Osteocyte (in vitro differentiated cells): ENCODE data around the gene CTIF. TPM values are rescaled to one million over a fixed set of nuclear protein-coding genes. Genes with fewer than 3 reads are reported as not detected.

Experiments used
- DNase-seq: peaks from one replicate; pipeline ENCODE4 v3.0.0; 2021; ENCODE audit warnings: mixed read lengths; ENCODE audit not compliant: unreplicated experiment; ENCODE audit errors: extremely low spot score
- H3K27ac Mint-ChIP-seq: one replicate; pipeline ENCODE4 v1.8.0; 2021; ENCODE audit warnings: mild to moderate bottlenecking, mixed read lengths; ENCODE audit not compliant: unreplicated experiment
- H3K27me3 Mint-ChIP-seq: one replicate; pipeline ENCODE4 v1.8.0; 2021; ENCODE audit warnings: mixed read lengths; ENCODE audit not compliant: unreplicated experiment
- H3K36me3 Mint-ChIP-seq: one replicate; pipeline ENCODE4 v1.8.0; 2021; ENCODE audit warnings: mixed read lengths; ENCODE audit not compliant: unreplicated experiment
- H3K4me1 Mint-ChIP-seq: one replicate; pipeline ENCODE4 v1.8.0; 2021; ENCODE audit warnings: mixed read lengths; ENCODE audit not compliant: unreplicated experiment
- H3K4me3 Mint-ChIP-seq: one replicate; pipeline ENCODE4 v1.8.0; 2021; ENCODE audit warnings: mild to moderate bottlenecking, moderate library complexity, mixed read lengths; ENCODE audit not compliant: unreplicated experiment
- H3K9me3 Mint-ChIP-seq: one replicate; pipeline ENCODE4 v1.8.0; 2021; ENCODE audit warnings: mixed read lengths; ENCODE audit not compliant: unreplicated experiment
- CTCF ChIP-seq: fragments of 200-600 bp; sonication (generic); IDR thresholded peaks from 2 replicates; pipeline ENCODE4 v1.5.0; 2021; ENCODE audit warnings: antibody characterized with exemption, mild to moderate bottlenecking, moderate library complexity
- total RNA-seq: library from RNA; stranded (reverse); gene quantifications from 2 replicates; pipeline ENCODE4 v1.2.1, GENCODE V29; 2021

Gene CTIF
- total RNA-seq, 1 donor from 2014 or later, result 172 TPM

GRCh38 chr18:48902856-48903601 lies 364.2 kb downstream of the CTIF start:
- Mint-ChIP-seq H3K4me3 (no peak overlapping the region), H3K36me3 (peaks cover 9% of the 10 kb centered on the region), H3K9me3 (peaks cover 14% of the 10 kb centered on the region), H3K4me1 (peaks cover 40% of the 10 kb centered on the region), H3K27me3 (no peaks in the 10 kb centered on the region), H3K27ac (peak overlapping the region; percentile 99)
- no peak for DNase-seq
- no peak for TF ChIP-seq CTCF

- no peaks in the 10 kb centered on the region for H3K27me3 Mint-ChIP-seq
- no peak for TF ChIP-seq CTCF
- H3K4me1 Mint-ChIP-seq, result peaks cover 40% of the 10 kb centered on the region
- H3K4me3 Mint-ChIP-seq, result no peak overlapping the region
- peak overlapping the region; percentile 52 for H3K27ac Mint-ChIP-seq
- H3K36me3 Mint-ChIP-seq, result peaks cover 9% of the 10 kb centered on the region
- peaks cover 14% of the 10 kb centered on the region for H3K9me3 Mint-ChIP-seq
- DNase-seq, result no peak
Observed at GRCh38 chr18:48904091-48904490, 365.3 kb downstream of the CTIF start.

- no peak overlapping the region for H3K27ac Mint-ChIP-seq
- H3K27me3 Mint-ChIP-seq, result no peaks in the 10 kb centered on the region
- H3K4me3 Mint-ChIP-seq, result no peak overlapping the region
- TF ChIP-seq CTCF, result no peak
- H3K36me3 Mint-ChIP-seq, result peaks cover 5% of the 10 kb centered on the region
- DNase-seq, result no peak
- peaks cover 14% of the 10 kb centered on the region for H3K9me3 Mint-ChIP-seq
- peaks cover 40% of the 10 kb centered on the region for H3K4me1 Mint-ChIP-seq
Observed at GRCh38 chr18:48904847-48905394, 366.1 kb downstream of the CTIF start.

- Mint-ChIP-seq H3K4me3 (no peak overlapping the region), H3K27me3 (no peaks in the 10 kb centered on the region), H3K27ac (no peak overlapping the region), H3K4me1 (peaks cover 38% of the 10 kb centered on the region), H3K9me3 (peaks cover 14% of the 10 kb centered on the region), H3K36me3 (peaks cover 5% of the 10 kb centered on the region)
- DNase-seq, result no peak
- no peak for TF ChIP-seq CTCF
Observed at GRCh38 chr18:48905513-48905912, 366.7 kb downstream of the CTIF start.

GRCh38 chr18:48908916-48909315 lies 370.1 kb downstream of the CTIF start:
- H3K27me3 Mint-ChIP-seq, result no peaks in the 10 kb centered on the region
- H3K4me3 Mint-ChIP-seq, result no peak overlapping the region
- TF ChIP-seq CTCF, result no peak
- DNase-seq, result no peak
- peaks cover 5% of the 10 kb centered on the region for H3K36me3 Mint-ChIP-seq
- H3K9me3 Mint-ChIP-seq, result peaks cover 14% of the 10 kb centered on the region
- no peak overlapping the region for H3K27ac Mint-ChIP-seq
- peaks cover 16% of the 10 kb centered on the region for H3K4me1 Mint-ChIP-seq
